NCI-H146 treated with DMSO at 0.1 percent for 48 hours (cell line): Measurements from ENCODE around the gene IL1RAP.

Experiments
- DNase-seq: peaks from one replicate; lab custom pipeline; 2025; ENCODE audit not compliant: unreplicated experiment; lab: John Stamatoyannopoulos, UW

Gene IL1RAP

DNA sequence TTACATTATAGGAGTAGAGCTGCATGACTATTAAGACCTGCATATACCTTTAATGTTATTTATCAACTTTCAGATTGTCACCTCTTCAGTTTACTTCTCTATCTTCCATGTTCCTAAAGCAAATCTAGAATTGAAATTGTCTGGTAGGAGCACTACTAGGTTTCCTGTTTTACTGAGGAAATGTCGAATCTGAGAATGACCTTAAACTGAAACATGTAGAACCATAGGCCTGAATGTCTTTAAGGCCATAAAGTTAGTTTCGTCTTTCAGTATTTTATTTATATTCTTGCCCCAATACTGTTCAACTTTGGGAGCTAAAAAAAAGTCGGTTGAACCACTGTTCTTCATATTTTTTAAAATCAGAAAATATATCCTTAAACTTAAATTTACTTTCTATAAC is 92.7 kb downstream of the IL1RAP start:
- no peak for DNase-seq

DNA sequence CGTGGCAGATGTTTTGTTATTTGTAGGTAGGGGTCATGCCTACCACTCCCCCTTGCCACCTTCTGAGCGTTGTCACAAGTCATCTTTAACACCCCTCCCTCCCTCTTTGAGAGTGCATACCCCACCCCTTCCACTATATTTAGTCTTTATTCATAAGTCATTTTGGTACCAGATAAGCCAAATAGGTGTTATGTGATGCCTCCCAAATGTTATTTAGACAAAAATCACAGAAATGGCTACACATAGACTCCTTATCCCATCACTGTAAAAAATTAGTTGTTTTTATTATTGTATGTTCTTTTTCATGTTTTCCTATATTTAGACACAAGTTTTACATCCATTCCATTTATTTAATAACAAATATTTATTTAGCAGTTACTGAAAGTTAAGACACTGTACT is 93.1 kb downstream of the IL1RAP start:
- DNase-seq = no peak

DNA sequence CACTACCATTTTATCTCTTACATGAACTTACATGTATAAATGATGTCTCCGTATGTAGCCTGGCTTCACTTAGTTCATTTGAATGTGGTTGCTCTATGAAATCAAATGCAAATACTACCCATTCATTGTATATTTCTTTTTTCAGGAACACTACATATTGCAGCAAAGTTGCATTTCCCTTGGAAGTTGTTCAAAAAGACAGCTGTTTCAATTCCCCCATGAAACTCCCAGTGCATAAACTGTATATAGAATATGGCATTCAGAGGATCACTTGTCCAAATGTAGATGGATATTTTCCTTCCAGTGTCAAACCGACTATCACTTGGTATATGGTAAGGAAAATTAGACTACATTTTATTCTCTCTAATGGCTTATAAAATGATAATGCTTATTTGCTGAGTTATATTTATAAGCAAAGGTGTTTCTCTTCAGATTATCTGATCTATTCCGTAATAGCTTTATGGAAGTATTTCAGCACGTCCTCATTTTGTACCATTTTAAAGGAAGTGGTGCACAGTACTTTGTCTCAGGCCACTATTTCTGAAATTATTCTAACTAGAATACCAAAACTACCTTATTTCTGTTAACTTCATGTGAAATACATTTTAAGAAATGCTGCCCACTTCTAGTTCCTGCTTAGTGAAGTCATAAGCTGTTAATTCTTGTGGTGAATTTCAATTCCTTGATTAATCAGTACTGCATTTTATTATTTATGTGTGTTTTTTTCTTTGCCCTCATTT is 95.1 kb downstream of the IL1RAP start:
- DNase-seq = no peak

DNA sequence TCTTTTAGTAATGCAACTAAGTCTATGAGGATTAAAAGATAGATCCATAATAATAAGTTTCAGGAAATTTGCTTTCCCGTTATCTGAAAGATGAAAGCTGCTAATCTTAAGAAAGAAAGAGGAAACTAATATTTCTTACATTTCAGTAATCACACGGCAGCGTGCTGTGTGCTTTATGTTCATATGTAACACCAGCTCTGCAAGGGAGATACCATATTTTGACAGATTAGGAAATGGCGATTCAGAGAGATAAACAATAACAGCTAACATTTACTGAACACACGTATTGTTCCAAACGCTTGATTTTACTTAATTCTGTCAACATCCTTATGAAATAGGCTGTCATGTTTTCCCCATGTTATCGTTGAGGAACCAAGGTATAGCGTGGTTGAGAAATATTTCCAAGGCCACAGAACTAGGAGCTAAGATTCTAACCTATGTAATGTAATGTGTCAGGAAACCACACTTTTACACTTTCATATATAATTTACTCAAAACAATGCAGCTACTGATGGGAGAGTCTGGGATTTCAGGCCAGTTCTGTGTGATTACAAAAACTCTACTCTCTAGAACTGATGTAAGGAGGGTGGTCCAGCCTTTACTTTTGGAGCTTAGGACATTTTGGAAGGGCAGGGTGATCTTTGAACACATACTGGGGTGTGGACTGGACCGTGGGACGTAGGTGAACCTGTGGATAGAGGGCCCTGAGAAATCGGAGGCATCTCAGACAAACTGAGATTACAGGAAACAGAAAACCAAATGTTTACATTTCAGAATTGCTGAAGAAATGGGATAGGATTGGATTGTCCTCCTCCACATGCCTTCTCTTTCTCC is 100.6 kb downstream of the IL1RAP start:
- peak; percentile 30 for DNase-seq

DNA sequence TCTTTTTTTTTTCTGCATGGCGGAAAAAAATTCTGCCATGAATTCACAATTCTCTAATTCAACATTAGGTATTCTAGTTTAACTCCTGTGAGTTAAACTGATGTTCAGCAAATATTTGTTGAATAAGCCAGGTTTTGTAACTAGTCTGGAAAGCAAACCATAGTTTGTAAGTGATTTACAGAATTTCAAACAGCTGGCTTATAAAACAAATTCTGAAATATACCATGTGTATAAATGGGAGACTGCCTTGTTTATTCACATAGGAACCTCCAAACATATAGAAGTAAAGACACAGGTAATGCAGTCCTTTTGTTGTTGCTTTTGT is 101.1 kb downstream of the IL1RAP start:
- no peak for DNase-seq

DNA sequence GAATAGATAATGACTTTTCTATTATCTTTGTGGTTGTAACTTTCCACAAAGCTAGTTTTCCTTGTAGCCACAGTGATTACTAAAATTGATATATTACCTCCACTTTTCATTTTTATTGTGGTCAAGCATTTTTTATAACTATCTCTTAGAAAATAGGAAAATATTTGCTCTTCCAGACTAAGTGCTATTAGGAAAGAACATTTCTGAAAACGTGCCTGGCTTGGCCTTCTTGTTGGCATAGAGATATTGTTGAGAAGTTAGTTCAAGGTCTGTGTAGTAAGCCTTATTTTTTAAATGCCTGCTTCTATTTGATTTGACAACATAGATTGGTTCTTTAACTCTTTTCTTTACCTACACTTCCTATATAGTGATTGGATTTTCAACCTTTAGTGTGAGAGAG is 101.7 kb downstream of the IL1RAP start:
- peak; percentile 41 for DNase-seq

DNA sequence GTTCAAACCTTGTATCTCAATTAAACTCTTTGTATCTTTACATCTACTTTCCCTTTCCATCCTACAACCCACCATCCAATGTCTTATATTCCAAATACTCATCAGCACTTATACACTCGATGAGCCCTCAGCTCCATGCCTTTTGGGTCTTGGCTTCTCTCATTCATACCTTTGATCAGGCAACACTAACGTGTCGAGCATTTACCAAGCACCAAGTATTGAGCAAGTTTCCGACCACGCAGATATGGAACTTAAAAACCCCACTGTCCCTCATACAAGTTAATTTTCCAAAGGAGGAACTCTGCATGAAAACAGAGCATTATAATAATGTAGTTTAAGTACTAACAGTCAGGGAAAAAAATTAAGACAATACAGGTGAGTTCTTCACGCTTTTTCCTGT is 102.8 kb downstream of the IL1RAP start:
- no peak for DNase-seq

DNA sequence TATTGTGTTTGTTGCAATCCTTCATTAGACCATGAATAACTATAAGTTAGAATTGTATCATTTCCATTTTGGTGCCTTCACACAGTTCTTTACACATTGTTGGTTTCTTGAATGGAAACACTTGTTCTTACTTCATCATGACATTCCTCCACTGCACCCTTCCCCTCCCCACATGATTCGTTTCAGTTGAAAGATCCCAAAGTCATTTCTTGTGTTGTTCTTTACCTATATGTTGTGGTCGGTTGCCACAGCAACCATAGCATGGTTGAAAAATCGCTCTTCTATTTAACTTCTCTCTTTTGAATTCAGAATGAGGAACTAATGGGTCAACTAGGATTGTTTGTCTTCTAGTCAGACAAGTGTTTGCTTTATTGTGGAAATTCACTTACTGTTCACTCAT is 103.3 kb downstream of the IL1RAP start:
- no peak for DNase-seq

DNA sequence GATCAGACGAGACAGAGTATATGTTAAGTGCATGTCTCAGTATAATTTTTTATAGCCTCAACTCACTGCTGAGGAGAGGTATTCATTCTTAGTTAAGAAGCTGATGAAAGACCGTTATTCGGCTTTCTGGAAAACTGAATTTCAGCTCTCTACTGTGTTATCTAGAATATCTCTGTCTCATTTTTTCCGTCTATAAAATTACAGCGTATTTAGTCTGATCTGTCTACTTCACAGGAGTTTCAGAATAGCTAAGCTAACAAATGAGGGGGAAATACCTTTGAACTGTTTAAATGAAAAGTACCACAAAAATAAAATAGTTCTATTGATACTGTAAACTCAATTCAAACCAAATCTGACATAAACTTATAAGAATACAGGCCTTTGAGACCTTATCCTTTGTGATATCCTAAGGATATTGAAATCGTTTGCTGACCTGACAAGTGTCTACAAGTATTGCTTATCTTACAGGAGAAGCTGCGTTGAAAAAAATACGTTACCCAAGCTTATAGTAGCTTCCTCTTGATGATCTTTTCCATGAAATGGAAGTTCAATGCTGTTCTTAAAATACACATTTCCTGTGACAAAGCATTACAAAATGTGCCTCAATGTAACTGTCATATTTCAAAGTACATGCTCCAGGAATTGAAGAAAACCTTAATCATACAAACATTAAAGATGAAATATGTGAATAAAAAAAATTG is 104.6 kb downstream of the IL1RAP start:
- DNase-seq = no peak

DNA sequence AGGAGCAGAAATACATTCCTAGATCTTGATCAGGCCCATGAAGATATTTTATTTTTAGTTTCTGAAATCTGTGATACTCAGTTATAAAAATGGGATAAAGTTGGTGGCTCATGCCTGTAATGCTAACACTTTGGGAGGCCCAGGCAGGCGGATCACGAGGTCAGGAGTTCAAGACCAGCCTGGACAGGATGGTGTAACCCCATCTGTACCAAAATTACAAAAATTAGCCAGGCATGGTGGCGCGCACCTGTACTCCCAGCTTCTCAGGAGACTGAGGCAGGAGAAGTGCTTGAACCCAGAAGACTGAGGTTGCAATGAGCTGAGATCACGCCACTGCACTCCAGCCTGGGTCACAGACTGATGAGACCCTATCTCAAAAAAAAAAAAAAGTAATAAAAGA is 105.5 kb downstream of the IL1RAP start:
- DNase-seq = no peak

DNA sequence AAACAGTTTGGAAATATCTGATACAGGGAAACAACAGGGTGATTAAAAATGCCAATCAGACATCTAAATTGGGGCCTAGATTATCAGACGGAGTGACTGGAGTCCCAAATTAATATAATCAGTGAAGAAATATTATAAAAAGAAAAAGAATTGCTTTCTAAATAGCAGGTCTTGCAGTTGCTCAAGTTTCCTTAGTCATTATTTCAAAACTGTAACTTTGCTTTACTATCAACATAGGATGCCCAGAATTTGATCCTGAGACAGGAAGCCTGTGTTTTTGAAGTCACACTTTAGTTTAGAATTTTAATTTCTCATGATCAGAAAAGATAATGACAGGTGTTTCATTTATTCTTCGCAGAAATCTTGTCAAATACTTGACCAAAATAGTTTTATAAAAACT is 105.9 kb downstream of the IL1RAP start:
- no peak for DNase-seq

DNA sequence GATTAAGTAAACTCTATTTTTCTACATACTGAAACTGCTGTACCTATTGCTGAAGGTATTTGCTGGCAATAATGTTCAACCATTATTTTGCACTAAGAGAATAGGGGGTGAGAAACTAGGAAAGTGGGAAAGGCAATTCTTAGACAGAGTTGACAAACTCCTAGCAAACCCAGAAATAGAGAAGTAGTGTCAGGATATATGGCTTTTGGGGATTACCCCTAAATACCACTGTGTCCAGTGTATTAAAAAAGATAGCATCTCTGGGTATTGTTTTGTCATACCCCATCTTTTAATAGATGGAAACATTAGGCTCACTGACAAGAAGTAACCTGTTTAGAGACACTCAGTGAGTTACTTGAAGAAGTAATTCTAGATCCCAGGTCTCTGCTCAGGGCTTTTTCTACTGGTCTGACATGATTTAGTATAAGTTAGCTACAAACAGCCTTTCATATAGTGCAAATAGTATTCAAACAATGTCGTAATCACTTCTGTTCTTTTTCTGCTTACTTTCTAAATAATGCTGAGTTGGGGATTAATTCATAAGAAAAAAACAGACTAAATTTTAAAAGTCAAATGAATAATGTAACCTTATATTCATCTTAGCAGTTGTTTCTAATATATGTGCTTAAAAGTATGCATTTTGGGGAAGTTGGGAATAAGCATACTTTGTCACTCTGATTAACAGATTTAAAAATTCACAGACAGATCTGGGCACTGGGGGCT is 107.2 kb downstream of the IL1RAP start:
- no peak for DNase-seq

DNA sequence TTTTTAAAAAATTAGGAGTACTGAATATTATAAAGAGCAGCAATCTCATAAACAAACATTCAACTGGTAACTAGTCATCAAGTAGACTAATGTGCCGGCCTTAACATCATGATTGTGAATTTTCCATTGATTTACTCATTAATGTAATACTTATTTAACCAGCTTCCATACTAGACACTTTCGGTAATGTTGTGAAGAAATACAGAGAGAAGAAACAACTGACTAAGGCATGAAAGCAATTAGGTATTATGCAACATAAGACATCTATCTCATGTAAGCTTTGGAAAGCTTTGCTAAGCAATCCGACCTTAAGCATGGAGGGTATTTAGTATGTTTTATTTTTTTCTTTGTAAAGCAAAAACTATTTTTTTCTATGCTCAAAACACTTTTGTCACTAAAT is 108.0 kb downstream of the IL1RAP start:
- DNase-seq = no peak

DNA sequence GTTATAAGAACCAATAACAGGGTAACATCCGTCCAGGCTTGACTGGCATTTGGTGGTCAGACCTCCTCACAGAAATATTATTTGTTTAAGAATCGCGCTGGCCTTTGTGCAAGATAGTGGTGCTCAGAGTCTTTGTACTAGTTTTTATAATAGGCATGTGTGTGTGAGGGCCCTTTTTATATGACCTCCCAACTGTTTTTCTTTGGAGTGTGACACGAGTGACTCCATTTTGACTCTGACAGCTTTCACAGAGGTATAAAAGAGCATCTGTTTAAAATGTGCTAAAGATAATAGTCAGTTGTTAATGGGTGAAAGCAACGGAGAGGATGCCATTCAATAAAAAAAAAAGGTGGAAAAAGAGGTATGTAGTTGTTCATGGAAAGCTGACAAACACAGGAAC is 110.4 kb downstream of the IL1RAP start:
- DNase-seq = no peak

DNA sequence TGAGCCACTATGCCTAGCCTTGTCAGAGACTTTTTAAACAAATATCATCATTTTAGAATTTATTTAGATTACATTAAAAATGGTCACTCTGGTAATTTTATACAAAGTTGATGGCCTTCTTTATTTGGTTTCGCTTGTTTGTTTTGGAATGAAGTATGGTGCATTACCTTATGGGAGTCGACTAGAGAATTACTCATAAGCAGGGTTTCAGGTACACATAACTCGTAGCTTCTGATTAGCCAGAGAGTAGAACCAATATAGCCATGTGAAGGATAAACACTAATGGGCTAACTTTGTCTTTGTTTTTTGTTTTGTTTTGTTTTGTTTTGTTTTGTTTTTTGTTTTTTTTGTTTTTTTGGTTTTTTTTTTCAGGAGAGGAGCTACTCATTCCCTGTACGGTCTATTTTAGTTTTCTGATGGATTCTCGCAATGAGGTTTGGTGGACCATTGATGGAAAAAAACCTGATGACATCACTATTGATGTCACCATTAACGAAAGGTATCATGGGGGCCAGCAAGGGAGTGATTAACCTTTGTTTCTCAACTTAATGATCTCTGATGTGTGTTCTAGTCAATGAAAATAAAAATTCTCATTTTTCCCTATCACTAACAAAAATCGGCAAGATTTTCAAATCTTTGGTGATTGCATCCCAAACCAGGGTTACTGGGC is 113.2 kb downstream of the IL1RAP start:
- DNase-seq = no peak

DNA sequence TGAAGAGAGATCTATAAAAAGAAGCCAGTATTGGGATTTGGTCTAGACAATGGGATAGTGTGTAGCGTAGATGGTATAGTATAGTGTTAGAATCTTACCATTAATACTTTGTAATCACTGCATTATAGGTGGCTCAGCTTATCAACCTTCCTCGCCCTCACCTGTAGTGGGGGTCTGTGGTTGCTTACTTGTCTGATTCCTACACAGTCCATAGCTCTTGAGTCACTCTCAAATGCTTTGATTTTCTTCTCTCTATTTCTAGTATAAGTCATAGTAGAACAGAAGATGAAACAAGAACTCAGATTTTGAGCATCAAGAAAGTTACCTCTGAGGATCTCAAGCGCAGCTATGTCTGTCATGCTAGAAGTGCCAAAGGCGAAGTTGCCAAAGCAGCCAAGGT is 115.2 kb downstream of the IL1RAP start:
- DNase-seq = no peak

DNA sequence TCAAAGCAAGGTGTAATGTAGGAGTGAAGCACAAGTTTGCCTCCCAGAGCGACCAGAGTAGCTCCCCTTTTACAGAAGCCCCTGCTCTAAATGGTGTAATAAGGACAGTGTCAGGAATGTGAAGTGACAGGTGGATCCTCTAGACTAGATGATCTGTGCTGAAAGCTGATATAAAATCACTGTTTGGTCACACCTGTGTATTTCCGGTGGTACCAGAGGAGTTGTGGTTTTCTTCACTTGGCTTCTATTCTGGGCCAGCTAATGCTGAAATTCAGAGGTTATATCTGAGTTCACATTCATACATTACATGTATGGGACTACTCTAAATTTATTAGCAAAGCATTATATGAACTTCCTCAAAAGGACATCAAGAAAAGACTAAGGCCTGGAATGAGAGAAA is 117.4 kb downstream of the IL1RAP start:
- no peak for DNase-seq

DNA sequence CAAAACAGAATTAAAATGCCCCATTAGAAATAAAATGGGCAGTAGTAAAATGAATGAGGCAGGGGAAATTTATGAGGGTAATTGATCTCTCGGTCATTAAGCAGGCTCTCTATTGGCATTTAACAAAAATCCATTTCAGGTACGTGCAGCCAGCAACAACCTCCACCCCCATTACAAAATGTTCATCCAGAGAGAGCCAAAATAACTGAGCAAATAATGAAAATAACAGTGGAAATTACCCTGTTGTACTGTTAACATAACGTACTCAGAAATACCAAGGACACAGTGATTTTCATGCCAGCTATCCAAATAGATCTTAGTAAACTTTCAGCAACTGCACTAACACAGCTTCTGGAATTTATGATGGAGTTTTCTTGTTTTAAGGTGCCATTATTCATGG is 127.7 kb downstream of the IL1RAP start:
- no peak for DNase-seq

DNA sequence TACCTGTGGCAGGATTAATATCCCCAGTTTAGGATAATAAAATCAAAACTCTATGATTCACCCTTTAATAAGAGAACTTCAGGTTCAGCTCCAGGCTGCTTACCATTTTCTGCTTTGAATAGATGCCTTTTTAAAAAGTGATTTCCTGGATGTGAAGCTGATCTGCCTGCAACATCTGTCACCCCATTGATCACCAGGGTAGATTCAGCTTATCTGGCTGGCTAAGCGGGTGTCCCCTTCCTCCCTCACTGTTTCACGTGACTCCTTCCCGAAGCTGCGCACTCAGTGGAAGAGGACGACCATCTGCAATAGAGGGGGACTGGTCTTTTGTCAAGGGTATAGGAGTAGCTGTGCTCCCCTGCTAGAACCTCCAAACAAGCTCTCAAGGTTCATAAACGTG is 128.1 kb downstream of the IL1RAP start:
- no peak for DNase-seq

DNA sequence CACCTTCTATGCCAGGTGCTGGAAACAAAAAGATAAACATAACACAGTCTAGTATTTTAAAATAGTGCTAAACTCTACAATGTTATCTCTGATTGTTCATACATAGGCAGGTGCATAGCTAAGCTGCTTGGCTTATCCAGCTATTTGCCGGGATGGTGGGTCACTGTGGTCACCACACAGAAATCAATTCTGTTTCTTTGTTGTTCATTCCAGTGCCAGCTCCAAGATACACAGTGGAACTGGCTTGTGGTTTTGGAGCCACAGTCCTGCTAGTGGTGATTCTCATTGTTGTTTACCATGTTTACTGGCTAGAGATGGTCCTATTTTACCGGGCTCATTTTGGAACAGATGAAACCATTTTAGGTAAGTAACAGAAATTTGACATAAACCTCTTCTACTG is 130.2 kb downstream of the IL1RAP start:
- DNase-seq = peak; percentile 97

DNA sequence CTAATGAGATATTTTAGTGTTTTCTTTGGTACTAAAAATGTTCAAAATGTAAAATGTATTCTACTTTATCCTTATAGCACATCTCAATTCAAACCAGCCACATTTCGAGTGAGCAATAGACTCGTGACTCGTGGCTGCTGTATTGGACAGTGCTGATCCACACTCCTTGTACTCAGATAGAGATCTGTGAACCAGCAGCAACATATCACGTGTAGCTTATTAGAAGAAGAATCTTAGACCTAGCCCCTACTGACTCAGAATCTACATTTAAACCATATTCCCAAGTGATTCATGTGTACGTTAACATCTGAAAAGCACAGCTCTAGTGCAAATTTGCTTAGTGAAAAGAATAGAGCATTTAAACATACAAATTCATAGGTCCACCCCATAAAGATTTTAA is 130.9 kb downstream of the IL1RAP start:
- DNase-seq = peak; percentile 87
